ENCODE results near the gene EPN2. TPM values are rescaled to one million over a fixed set of nuclear protein-coding genes. Genes with fewer than 3 reads are reported as not detected.

EPN2 gene
- total RNA-seq, 1 experiment from 2014 or later: 35.6 TPM

- H3K27me3 Mint-ChIP-seq (ENCODE audit: insufficient read depth, unreplicated experiment): no peaks in the 10 kb centered on the region
- peaks cover 14% of the 10 kb centered on the region for H3K9me3 Mint-ChIP-seq (ENCODE audit: unreplicated experiment)
- CTCF ChIA-PET: interaction anchor here (1.3 kb wide), 1 partner anchor 17 kb away, joined by 4 read pairs; no protein-coding TSS in a partner anchor
- no TSS peak for BruUV-seq (replicated peaks)
- peaks cover 12% of the 10 kb centered on the region for H3K4me1 Mint-ChIP-seq (ENCODE audit: low read depth, unreplicated experiment)
- Histone ChIP-seq H3K9me3 (peaks cover 14% of the 10 kb centered on the region), H3K36me3 (ENCODE audit: control insufficient read depth, insufficient read depth, low read length) (no peaks in the 10 kb centered on the region), H3K27me3 (replicated peaks; ENCODE audit: control insufficient read depth, insufficient read depth, low read length) (no peaks in the 10 kb centered on the region), H3K4me3 (ENCODE audit: low read depth, low read length) (no peak overlapping the region), H3K4me1 (no peaks in the 10 kb centered on the region; the same call in 1 of the 2 replicates)
- intact Hi-C loops (cut with micrococcal nuclease; ENCODE audit: unreplicated experiment): no loop called here
- TF ChIP-seq, protein P1, sequence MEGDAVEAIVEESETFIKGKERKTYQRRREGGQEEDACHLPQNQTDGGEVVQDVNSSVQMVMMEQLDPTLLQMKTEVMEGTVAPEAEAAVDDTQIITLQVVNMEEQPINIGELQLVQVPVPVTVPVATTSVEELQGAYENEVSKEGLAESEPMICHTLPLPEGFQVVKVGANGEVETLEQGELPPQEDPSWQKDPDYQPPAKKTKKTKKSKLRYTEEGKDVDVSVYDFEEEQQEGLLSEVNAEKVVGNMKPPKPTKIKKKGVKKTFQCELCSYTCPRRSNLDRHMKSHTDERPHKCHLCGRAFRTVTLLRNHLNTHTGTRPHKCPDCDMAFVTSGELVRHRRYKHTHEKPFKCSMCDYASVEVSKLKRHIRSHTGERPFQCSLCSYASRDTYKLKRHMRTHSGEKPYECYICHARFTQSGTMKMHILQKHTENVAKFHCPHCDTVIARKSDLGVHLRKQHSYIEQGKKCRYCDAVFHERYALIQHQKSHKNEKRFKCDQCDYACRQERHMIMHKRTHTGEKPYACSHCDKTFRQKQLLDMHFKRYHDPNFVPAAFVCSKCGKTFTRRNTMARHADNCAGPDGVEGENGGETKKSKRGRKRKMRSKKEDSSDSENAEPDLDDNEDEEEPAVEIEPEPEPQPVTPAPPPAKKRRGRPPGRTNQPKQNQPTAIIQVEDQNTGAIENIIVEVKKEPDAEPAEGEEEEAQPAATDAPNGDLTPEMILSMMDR (IDR thresholded peaks at IDR 0.05; ENCODE audit: insufficient read depth in 1 of 2, low read depth in 1 of 2, low read length in 1 of 2, severe bottlenecking in 1 of 2, unreplicated experiment in 1 of 2): no peak
- DNase-seq: no peak
- H3K27ac Mint-ChIP-seq (ENCODE audit: unreplicated experiment): no peak overlapping the region
- peaks cover 32% of the 10 kb centered on the region for H3K36me3 Mint-ChIP-seq (ENCODE audit: insufficient read depth, unreplicated experiment)
- POLR2A ChIA-PET: interaction anchor here (0.6 kb wide), 1 partner anchor 132 kb away, joined by 5 read pairs; no protein-coding TSS in a partner anchor
- H3K4me3 Mint-ChIP-seq (ENCODE audit: unreplicated experiment): no peak overlapping the region
Measured at GRCh38 chr17:19322861-19323260, 85.7 kb downstream of the EPN2 start.

DNA sequence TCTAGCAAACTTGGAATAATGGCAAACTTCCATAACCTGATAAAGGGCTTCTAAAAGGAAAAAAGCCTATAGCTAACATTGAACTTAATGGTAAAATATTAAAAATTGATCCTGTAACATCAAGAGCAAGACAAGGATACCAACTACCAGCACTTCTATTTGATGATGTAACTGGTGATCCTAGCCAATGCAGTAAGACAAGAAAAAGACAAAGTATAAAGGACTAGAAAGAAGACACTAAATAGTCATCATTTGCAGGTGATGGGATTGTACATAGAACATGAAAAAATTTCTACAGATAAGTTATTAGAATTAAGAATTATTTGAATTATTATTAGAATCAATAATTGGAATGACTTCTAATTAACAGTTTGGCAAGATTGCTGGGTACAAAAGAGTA lies 88.4 kb downstream of the EPN2 start:
- H3K27ac Mint-ChIP-seq (ENCODE audit: unreplicated experiment): no peak overlapping the region
- no peak for DNase-seq
- no peaks in the 10 kb centered on the region for H3K27me3 Mint-ChIP-seq (ENCODE audit: insufficient read depth, unreplicated experiment)
- BruUV-seq (replicated peaks): no TSS peak
- peaks cover 42% of the 10 kb centered on the region for H3K36me3 Mint-ChIP-seq (ENCODE audit: insufficient read depth, unreplicated experiment)
- H3K36me3 ChIP-seq (ENCODE audit: control insufficient read depth, insufficient read depth, low read length): no peaks in the 10 kb centered on the region
- peaks cover 14% of the 10 kb centered on the region for H3K9me3 Mint-ChIP-seq (ENCODE audit: unreplicated experiment)
- H3K9me3 ChIP-seq: peaks cover 14% of the 10 kb centered on the region
- intact Hi-C loops (cut with micrococcal nuclease; ENCODE audit: unreplicated experiment): no loop called here
- no peak overlapping the region for H3K4me3 ChIP-seq (ENCODE audit: low read depth, low read length)
- no peaks in the 10 kb centered on the region; the same call in 1 of the 2 replicates for H3K4me1 ChIP-seq
- TF ChIP-seq, protein P1 (IDR thresholded peaks at IDR 0.05; ENCODE audit: insufficient read depth in 1 of 2, low read depth in 1 of 2, low read length in 1 of 2, severe bottlenecking in 1 of 2, unreplicated experiment in 1 of 2): no peak
- H3K4me3 Mint-ChIP-seq (ENCODE audit: unreplicated experiment): no peak overlapping the region
- H3K27me3 ChIP-seq (replicated peaks; ENCODE audit: control insufficient read depth, insufficient read depth, low read length): no peaks in the 10 kb centered on the region
- POLR2A ChIA-PET: no interaction called here
- peaks cover 12% of the 10 kb centered on the region for H3K4me1 Mint-ChIP-seq (ENCODE audit: low read depth, unreplicated experiment)
- CTCF ChIA-PET: no interaction called here

GRCh38 chr17:19327031-19327783 lies 90.0 kb downstream of the EPN2 start:
- DNase-seq: no peak
- ChIA-PET POLR2A (no interaction called here), CTCF (no interaction called here)
- TF ChIP-seq, protein P1 (IDR thresholded peaks at IDR 0.05; ENCODE audit: insufficient read depth in 1 of 2, low read depth in 1 of 2, low read length in 1 of 2, severe bottlenecking in 1 of 2, unreplicated experiment in 1 of 2): no peak
- no peak overlapping the region for H3K4me3 ChIP-seq (ENCODE audit: low read depth, low read length)
- no peak overlapping the region for H3K4me3 Mint-ChIP-seq (ENCODE audit: unreplicated experiment)
- H3K27me3 ChIP-seq (replicated peaks; ENCODE audit: control insufficient read depth, insufficient read depth, low read length): no peaks in the 10 kb centered on the region
- no TSS peak for BruUV-seq (replicated peaks)
- intact Hi-C loops (cut with micrococcal nuclease; ENCODE audit: unreplicated experiment): no loop called here
- H3K4me1 Mint-ChIP-seq (ENCODE audit: low read depth, unreplicated experiment): peaks cover 12% of the 10 kb centered on the region
- peaks cover 40% of the 10 kb centered on the region for H3K36me3 Mint-ChIP-seq (ENCODE audit: insufficient read depth, unreplicated experiment)
- H3K27me3 Mint-ChIP-seq (ENCODE audit: insufficient read depth, unreplicated experiment): no peaks in the 10 kb centered on the region
- no peaks in the 10 kb centered on the region for H3K36me3 ChIP-seq (ENCODE audit: control insufficient read depth, insufficient read depth, low read length)
- H3K9me3 ChIP-seq: peaks cover 14% of the 10 kb centered on the region
- H3K27ac Mint-ChIP-seq (ENCODE audit: unreplicated experiment): no peak overlapping the region
- H3K9me3 Mint-ChIP-seq (ENCODE audit: unreplicated experiment): peaks cover 14% of the 10 kb centered on the region
- no peaks in the 10 kb centered on the region; the same call in 1 of the 2 replicates for H3K4me1 ChIP-seq
